LHCN-M2 (cell line): ENCODE measurements around the gene MAB21L3. TPM values are rescaled to one million over a fixed set of nuclear protein-coding genes. Genes with fewer than 3 reads are reported as not detected.
A peak's percentile ranks its signal among the peaks of the same experiment; 100 is the strongest.
"Not testable (repeated sequence)": the region's sequence is repeated elsewhere in the genome, so short reads cannot be mapped to it uniquely, and the experiment has no call there.

Experiments used
- DNase-seq: peaks from one replicate; pipeline ENCODE4 v3.0.0-alpha.2; 2012; ENCODE audit warnings: low read depth
- total RNA-seq: library from RNA; depleted of rRNA; stranded (reverse); fragments of >200 nt; gene quantifications from 2 replicates; pipeline ENCODE4 v1.2.3, GENCODE V29; 2014

The MAB21L3 gene
- total RNA-seq, 1 experiment from 2014 or later = 0.06 TPM

DNA sequence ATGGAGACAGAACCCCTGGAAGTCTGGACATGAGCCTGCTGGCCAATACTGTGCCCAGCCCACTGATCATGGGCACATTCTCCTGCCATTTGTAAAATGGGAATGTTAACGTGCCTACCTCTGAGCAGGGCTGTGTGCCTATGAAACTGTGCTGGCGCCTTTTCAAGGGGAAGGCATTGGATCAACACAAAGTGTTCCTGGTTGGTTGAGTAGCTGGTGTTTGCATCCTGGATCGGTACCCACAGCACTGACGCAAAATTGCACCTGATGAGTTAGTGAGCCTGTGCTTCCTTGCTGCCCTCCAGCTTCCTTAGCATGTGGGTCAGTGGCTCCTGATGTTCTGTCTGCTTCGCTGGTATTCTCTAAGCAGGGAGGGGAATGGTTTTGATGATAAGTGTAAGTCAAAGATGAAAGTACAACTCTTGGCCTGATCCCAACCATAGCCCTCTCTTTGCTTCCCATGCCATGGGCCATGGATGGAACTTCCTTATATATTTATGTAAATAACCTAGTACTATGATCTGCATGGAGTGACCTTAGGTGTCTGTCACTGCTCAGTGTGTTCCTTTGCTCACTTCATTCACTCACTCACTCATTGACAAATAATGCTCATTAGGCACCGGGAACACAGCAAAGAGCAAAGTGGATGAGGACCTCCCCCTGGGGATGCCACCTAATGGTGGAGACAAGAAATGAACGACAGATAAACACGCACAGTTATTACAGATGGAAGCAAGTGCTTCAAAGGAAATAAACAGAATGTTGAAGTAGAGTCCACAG, 22.7 kb downstream of the MAB21L3 start:
- DNase-seq = peak; percentile 18

DNA sequence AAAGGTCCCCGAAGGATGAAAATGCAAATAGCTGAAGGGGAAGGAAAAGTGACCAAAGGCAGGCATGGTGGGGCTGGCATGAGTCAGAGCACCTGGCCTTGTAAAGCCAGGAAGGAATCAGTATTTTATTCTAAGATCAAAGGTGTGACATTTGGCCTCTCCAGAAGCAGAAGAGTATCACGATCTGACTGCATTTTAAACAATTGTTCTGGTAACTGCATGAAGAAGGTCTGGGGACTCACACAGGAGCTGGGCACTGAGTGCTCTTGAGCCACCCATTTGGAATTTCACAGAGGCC, 23.2 kb downstream of the MAB21L3 start:
- DNase-seq = no peak

DNA sequence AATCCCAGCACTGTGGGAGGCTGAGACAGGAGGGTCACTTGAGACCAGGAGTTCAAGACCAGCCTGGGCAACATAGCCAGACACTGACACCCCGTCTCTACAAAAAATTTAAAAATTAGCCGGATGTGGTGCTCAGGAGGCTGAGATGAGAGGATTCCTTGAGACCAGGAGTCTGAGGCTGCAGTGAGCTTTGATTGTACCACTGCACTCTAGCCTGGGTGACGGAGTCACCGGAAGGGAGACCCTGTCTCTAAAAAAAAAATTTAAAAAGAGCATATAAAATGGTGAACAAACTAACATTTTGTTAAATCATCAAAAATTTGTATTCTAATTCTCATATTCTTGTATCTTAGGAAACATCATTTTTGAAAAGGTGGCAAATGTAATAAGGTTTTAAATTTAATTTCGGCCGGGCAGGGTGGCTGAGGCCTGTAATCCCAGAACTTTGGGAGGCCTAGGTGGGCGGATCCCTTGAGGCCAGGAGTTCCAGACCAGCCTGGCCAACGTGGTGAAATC, 27.1 kb downstream of the MAB21L3 start:
- DNase-seq = no peak

DNA sequence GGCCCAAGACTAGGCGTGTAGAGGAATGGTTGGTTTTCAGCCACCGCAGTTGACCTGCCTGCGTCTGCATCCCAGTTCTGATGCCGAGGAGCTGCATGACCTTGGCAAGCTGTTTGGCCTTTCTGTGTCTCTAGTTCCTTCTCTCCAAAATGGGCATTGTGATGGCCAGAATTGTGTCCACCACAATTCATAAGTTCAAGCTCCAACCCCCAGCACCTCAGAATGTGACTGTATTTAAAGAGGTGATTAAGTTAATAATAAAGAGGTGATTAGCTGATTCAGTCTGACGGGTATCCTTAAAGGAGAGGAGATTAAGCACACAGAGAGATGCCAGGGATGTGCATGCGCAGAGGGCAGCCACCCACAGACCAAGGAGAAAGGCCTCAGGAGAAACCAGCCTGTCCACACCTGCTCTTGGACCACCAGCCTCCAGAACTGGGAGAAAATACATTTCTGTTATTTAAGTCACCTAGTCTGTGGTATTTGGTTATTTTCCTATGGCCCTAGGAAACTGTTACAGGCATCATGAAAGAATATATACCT, 28.5 kb downstream of the MAB21L3 start:
- no peak for DNase-seq

DNA sequence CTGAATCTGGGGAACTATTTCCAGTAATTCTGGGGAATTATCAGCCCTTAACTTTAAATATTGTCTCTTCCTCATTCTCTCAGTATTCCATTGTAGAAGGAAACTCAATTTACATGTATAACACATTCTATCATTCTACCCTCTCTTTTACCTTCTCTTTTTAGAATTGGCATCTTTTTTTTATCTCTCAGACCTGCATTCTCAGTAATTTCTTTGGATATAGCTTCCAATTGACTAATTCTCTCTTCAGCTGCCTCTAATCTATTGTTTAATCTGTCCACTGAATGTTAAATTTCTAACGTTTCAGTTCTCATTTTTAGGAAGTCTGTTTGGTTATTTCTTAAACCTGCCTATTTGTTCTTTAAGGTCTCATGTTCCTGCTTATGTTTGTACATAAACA, 33.0 kb downstream of the MAB21L3 start:
- DNase-seq = no peak

- DNase-seq = not testable (repeated sequence)
These were observed 35.4 kb downstream of the MAB21L3 start for GRCh38 chr1:116146447-116147113.

- no peak for DNase-seq
These were observed 35.9 kb downstream of the MAB21L3 start for GRCh38 chr1:116147114-116147510.

- DNase-seq = no peak
These were observed 36.8 kb downstream of the MAB21L3 start for GRCh38 chr1:116147972-116148371.

GRCh38 chr1:116148967-116149366, 37.8 kb downstream of the MAB21L3 start:
- no peak for DNase-seq

GRCh38 chr1:116150368-116150767, 39.2 kb downstream of the MAB21L3 start:
- DNase-seq = no peak

- DNase-seq = peak; percentile 66
These were observed 40.8 kb downstream of the MAB21L3 start for GRCh38 chr1:116151739-116152576.

DNA sequence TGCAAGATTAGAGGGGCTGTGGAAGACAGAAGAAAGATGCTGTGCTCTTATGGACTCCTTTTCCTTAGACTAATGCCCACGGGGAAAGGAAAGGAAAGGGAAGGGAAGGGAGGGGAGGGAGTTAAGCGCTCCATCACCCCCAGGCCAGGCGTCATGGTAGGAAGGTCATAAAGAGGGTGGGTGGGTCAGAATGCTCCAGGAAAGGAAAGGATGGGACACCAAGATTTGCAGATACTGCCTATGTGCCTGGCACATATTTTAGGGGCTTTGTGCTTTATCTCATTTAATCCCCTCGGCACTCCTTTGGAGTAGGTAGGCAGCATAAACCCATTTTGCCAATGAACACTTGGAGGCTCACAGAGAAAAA, 41.4 kb downstream of the MAB21L3 start:
- DNase-seq = no peak

DNA sequence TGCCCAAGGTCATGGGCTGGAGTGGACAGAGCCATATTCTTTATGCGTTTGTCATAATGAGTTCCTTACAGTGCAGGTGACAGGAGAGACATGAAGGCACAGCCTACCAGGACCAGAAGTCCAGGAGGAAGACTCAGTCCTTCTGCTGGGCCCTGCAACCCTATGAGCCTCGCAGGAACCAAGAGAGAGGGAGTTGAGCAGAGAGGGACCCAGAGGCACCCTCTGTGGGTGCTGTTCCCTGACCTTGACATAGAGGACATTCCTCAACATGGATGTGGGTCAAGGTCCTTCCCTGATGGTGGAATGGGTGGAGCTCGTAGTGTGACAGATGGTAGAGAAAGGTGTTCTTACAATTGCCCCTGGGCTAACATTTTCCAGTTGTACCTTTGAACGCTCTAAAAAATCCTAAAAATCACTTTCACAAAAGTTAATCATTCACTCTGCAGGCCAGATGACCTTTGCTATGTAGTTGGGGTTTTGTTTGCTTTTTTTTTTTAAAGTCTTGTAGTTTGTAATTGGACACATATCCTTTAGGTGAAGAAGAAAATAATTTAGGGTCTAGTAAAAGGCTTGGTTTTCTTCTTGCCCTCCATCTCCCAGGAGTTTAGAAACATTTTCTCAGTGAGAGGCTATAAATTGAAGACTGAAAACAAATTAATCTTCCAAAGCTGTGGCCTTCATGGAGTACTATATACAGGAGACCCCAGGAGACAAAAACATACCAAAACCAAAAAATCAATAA, 41.9 kb downstream of the MAB21L3 start:
- DNase-seq = no peak

- DNase-seq = no peak
These were observed 42.5 kb downstream of the MAB21L3 start for GRCh38 chr1:116153692-116154031.

- DNase-seq = no peak
These were observed 43.3 kb downstream of the MAB21L3 start for GRCh38 chr1:116154536-116154935.

DNA sequence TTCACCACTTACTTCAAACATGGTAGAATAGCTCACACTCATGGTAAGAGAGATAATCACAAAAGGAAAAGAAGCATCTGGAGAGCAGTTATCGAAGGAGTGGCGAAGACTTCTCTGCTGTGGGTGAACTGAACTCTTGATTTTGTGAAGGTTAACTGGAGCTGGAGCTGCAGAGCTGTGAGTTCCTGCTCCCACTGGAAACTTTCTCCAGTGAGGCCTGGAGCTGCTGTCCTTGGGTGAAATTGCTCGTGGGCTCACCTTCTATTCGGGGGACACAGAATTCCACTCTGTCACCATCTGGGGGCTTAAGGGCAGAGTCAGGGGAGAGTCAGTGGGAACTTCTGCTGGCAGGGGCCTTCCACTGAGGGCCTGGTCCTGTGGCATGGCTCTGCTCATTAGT, 45.9 kb downstream of the MAB21L3 start:
- no peak for DNase-seq

- DNase-seq = no peak
These were observed 48.0 kb downstream of the MAB21L3 start for GRCh38 chr1:116159177-116159576.

- DNase-seq = no peak
These were observed 48.4 kb downstream of the MAB21L3 start for GRCh38 chr1:116159611-116160010.

- DNase-seq = no peak
These were observed 50.2 kb downstream of the MAB21L3 start for GRCh38 chr1:116161390-116161789.

DNA sequence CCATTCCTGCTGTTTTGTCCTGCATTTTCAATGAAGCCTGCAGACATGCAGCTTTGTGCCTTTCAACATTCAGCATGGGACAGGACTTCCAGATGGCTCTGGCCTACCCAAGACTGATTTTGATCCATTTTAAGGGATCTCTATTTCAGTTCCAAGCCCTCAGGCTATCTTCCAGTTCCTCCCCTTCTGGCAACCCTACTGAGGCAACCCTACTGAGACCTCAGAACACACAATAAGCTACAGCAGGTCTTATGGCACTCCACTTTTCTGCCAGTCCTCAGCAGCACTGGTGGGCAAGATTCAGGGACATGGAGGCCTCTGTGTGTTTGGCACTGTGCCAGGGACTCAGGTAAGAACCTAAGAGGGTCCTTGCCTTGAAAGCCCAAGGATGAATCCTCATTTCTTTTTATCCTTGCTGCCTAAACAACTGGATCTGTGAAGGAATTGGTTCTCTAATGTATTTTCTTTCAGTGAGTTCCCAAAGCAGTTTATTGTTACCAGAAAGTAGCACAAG, 50.7 kb downstream of the MAB21L3 start:
- DNase-seq = no peak

DNA sequence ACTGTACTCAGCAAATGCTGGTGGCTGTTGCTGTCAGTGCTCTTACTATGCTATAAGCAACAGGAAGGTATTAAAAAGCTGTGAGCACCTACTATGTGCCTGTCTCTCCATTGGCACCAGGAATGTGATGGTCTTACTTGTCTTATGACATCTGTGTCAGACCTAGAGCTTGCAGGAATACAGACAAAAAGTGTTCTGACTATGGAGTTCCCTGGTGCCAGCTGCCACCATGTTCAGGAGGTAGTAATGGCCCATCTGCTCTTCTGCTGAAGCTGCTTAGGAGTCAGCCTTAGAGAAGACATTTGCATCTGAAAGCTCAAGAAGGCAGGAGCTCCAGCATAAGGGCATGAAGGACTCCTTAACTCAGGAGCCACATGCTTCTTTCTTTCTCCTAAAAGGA, 52.3 kb downstream of the MAB21L3 start:
- no peak for DNase-seq
